SK-N-SH treated with all-trans-retinoic acid at 6 μM for 48 hours (cell line): ENCODE measurements around the gene CRTAP.

Experiments used
- OSR1 ChIP-seq: fragments of 250-450 bp; sonication (Bioruptor Pico); IDR thresholded peaks from 2 replicates; pipeline ENCODE4 v1.8.0; 2022; ENCODE audit warnings: moderate library complexity, mild to moderate bottlenecking, inconsistent platforms
- ZFP3 ChIP-seq: fragments of 250-450 bp; sonication (Bioruptor Pico); IDR thresholded peaks from 2 replicates; pipeline ENCODE4 v1.5.0; 2020; ENCODE audit warnings: mild to moderate bottlenecking, moderate library complexity

GRCh38 chr3:33159234-33159633, 45.4 kb downstream of the CRTAP start:
- TF ChIP-seq OSR1 (CRISPR knock-in tag) = no peak
- TF ChIP-seq ZFP3 = no peak
